ENCODE data around the gene CLK1.

- TF ChIP-seq CTCF (IDR thresholded peaks at IDR 0.05) (no peak), POLR2AphosphoS5 (IDR thresholded peaks at IDR 0.05) (no peak)
Measured at GRCh38 chr2:200869014-200869413, 4.6 kb upstream of the CLK1 start.

Measured in prostate gland (tissue), 2 donors.